Activated CD4-positive, alpha-beta T cell treated with anti-CD3 and anti-CD28 coated beads, Interleukin-2, amount 10 ng/mL, durations not matched to agents 7 days and 5 days (primary cell): Measurements from ENCODE around the gene PLPP3. TPM values are rescaled to one million over a fixed set of nuclear protein-coding genes. Genes with fewer than 3 reads are reported as not detected.

Experiments used
- CTCF ChIA-PET: fragments of 350-600 bp; sonication (Branson Sonifier 250); formaldehyde crosslinking; loops from one replicate; lab custom pipeline; 2021; ENCODE audit warnings: antibody characterized with exemption; lab: Charles Lee
- POLR2A ChIA-PET: fragments of 350-600 bp; sonication (Branson Sonifier 250); formaldehyde crosslinking; loops from one replicate; lab custom pipeline; 2021; ENCODE audit warnings: antibody characterized with exemption; lab: Charles Lee
- DNase-seq: peaks from one replicate; pipeline ENCODE4 v3.0.0-alpha.2; 2020
- H3K27ac Mint-ChIP-seq: one replicate; pipeline ENCODE4 v1.8.0; 2021; ENCODE audit warnings: mild to moderate bottlenecking, moderate library complexity, mixed read lengths
- H3K27me3 Mint-ChIP-seq: one replicate; pipeline ENCODE4 v1.8.0; 2021; ENCODE audit warnings: mixed read lengths
- H3K36me3 Mint-ChIP-seq: one replicate; pipeline ENCODE4 v1.8.0; 2021; ENCODE audit warnings: low read depth, mixed read lengths
- H3K4me1 Mint-ChIP-seq: one replicate; pipeline ENCODE4 v1.8.0; 2021; ENCODE audit warnings: mixed read lengths
- H3K4me3 Mint-ChIP-seq: one replicate; pipeline ENCODE4 v1.8.0; 2021; ENCODE audit warnings: mild to moderate bottlenecking, moderate library complexity, mixed read lengths
- H3K9me3 Mint-ChIP-seq: one replicate; pipeline ENCODE4 v1.8.0; 2021; ENCODE audit warnings: mixed read lengths
- total RNA-seq, 2 experiments: library from RNA; stranded (reverse); gene quantifications; one replicate each; pipeline ENCODE4 v1.2.3, GENCODE V29; 2021

Gene PLPP3
- total RNA-seq, 2 experiments from 2014 or later, result not detected

GRCh38 chr1:56571448-56571847 lies 7.9 kb downstream of the PLPP3 start:
- Mint-ChIP-seq H3K4me3 (no peak overlapping the region), H3K4me1 (no peaks in the 10 kb centered on the region), H3K9me3 (no peaks in the 10 kb centered on the region), H3K36me3 (no peaks in the 10 kb centered on the region), H3K27ac (no peak overlapping the region), H3K27me3 (peaks cover 3% of the 10 kb centered on the region)
- CTCF ChIA-PET, result no interaction called here
- no peak for DNase-seq
- POLR2A ChIA-PET, result no interaction called here

DNA sequence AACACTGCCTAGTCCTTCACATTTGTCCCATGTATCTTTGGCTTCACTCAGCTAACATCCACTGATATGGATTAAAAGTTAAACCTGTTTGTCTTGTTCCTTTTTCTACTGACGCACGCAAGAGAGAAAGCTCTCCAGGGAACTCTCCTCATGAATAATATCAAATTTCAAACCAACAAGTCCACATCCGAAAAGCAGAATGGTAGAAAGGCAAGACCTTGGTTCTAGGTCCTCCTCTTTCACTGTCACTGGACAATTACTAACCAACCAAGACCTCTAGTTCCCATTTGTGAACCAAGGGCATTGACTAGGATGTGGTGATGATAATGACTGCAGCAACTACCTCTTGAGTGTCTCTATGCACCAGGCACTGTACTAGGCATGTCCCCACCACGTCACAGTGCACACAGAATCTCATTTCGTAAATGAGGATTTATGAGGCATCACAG lies 8.4 kb downstream of the PLPP3 start:
- CTCF ChIA-PET, result no interaction called here
- H3K27ac Mint-ChIP-seq, result no peak overlapping the region
- peaks cover 2% of the 10 kb centered on the region for H3K27me3 Mint-ChIP-seq
- DNase-seq, result no peak
- H3K9me3 Mint-ChIP-seq, result no peaks in the 10 kb centered on the region
- H3K4me1 Mint-ChIP-seq, result no peaks in the 10 kb centered on the region
- POLR2A ChIA-PET, result interaction anchor here (0.6 kb wide), 1 partner anchor 1732 kb away, joined by 3 read pairs; no protein-coding TSS in a partner anchor
- H3K36me3 Mint-ChIP-seq, result no peaks in the 10 kb centered on the region
- H3K4me3 Mint-ChIP-seq, result no peak overlapping the region

GRCh38 chr1:56569661-56570060 lies 9.7 kb downstream of the PLPP3 start:
- no peak overlapping the region for H3K27ac Mint-ChIP-seq
- H3K4me3 Mint-ChIP-seq, result no peak overlapping the region
- DNase-seq, result no peak
- no peaks in the 10 kb centered on the region for H3K36me3 Mint-ChIP-seq
- ChIA-PET CTCF (no interaction called here), POLR2A (no interaction called here)
- H3K27me3 Mint-ChIP-seq, result no peaks in the 10 kb centered on the region
- no peaks in the 10 kb centered on the region for H3K9me3 Mint-ChIP-seq
- H3K4me1 Mint-ChIP-seq, result no peaks in the 10 kb centered on the region

DNA sequence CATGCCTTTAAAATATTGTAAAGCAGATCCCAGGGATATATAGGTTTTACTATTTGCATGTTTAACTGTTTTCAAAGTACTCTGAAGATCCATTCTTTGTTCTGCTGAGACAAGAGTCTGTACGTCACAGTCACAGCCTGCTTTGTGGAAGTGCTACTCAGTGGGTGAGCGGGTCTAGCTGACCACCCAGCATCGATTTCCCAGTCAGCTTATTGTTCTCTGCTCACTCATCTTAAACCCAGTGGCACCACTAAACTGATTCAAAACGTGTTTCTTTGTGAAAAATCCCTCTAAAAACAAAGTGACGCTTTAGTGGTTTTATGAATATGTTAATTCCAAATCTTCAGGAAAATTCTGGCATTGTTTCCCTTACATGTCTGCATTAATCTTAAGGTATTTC lies 12.4 kb downstream of the PLPP3 start:
- DNase-seq, result no peak
- no peaks in the 10 kb centered on the region for H3K4me1 Mint-ChIP-seq
- POLR2A ChIA-PET, result no interaction called here
- H3K36me3 Mint-ChIP-seq, result no peaks in the 10 kb centered on the region
- H3K27ac Mint-ChIP-seq, result no peak overlapping the region
- H3K27me3 Mint-ChIP-seq, result no peaks in the 10 kb centered on the region
- H3K9me3 Mint-ChIP-seq, result no peaks in the 10 kb centered on the region
- no peak overlapping the region for H3K4me3 Mint-ChIP-seq
- CTCF ChIA-PET, result no interaction called here

DNA sequence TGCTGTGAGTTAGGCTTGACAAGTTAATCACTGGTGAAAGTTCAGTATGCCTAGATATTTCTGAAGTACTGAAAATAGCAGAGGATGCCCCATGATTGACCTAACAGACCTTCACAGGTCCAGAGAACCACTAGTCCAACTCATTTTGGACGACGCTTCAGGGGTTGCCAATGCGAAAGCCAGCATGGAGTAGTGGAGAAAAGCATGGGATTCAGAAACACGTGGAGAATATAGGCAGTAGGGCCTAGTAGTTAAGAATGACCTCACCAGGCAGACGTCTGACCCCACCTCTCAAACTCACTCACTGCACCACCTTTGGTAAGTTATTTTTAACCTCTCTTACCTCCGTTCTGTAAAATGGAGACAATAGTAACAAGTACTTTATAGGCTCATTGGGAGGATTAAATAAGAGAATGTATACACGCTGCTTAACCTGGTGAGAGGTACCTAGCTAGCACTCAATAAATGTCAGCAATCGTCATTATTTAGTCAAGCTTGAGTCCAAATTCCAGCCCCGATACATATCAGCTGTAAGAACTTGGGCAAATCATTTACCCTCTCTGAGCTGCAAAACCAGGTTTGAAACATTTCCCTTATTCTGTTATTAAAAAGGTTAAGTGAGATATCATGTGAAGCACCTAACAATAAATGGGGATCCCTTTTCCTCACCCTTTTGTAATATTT lies 13.2 kb downstream of the PLPP3 start:
- H3K36me3 Mint-ChIP-seq, result no peaks in the 10 kb centered on the region
- no peak for DNase-seq
- POLR2A ChIA-PET, result no interaction called here
- H3K4me3 Mint-ChIP-seq, result no peak overlapping the region
- H3K9me3 Mint-ChIP-seq, result no peaks in the 10 kb centered on the region
- H3K4me1 Mint-ChIP-seq, result no peaks in the 10 kb centered on the region
- H3K27me3 Mint-ChIP-seq, result no peaks in the 10 kb centered on the region
- CTCF ChIA-PET, result no interaction called here
- H3K27ac Mint-ChIP-seq, result no peak overlapping the region

DNA sequence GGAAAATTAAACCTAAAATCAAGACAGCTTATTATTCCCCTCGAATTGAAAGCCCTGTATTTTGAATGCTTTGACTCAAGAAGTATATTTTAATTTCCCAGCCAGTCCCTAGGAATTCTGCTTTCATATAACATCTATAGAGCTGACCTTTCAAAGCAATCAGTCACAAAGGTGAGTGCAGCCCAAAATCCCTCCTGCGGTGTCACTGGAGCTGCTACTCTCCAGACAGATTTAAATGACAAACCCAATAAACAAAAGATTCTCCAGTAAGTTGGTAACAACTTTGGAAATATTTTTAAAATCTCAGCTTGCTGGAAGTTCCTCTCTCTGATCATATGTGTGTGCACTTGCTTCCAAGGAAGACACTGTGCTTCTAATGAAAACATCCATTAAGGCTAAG lies 14.7 kb downstream of the PLPP3 start:
- H3K27ac Mint-ChIP-seq, result no peak overlapping the region
- POLR2A ChIA-PET, result no interaction called here
- DNase-seq, result no peak
- no peaks in the 10 kb centered on the region for H3K36me3 Mint-ChIP-seq
- no peaks in the 10 kb centered on the region for H3K4me1 Mint-ChIP-seq
- H3K4me3 Mint-ChIP-seq, result no peak overlapping the region
- no peaks in the 10 kb centered on the region for H3K9me3 Mint-ChIP-seq
- CTCF ChIA-PET, result interaction anchor here (0.6 to 0.9 kb wide), 3 partner anchors 12 to 991 kb away, joined by 3 to 4 read pairs (median 3); no protein-coding TSS in a partner anchor
- H3K27me3 Mint-ChIP-seq, result no peaks in the 10 kb centered on the region

DNA sequence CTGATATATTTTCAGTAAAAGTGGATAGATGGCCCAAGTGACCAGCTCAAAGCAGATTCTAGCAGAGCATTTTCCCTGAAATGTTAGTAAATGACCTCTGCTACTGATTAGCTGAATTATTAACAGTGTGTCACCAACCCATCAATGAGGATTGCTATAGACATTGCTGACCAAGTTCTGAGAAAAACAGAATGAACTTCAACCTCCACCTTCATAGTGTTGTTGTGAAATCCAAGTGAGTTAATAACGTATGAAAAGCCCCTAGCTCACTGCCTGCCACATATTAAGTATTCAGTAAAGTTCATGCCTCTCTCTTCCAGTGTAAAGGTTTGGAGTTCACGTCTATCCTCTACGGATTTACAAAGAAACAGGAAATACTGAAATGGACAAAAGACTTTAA lies 15.8 kb downstream of the PLPP3 start:
- POLR2A ChIA-PET, result no interaction called here
- no peak overlapping the region for H3K4me3 Mint-ChIP-seq
- no peaks in the 10 kb centered on the region for H3K9me3 Mint-ChIP-seq
- CTCF ChIA-PET, result interaction anchor here (0.9 kb wide), 1 partner anchor 13 kb away, joined by 3 read pairs; no protein-coding TSS in a partner anchor
- no peaks in the 10 kb centered on the region for H3K27me3 Mint-ChIP-seq
- H3K4me1 Mint-ChIP-seq, result no peaks in the 10 kb centered on the region
- no peak overlapping the region for H3K27ac Mint-ChIP-seq
- no peaks in the 10 kb centered on the region for H3K36me3 Mint-ChIP-seq
- DNase-seq, result no peak

DNA sequence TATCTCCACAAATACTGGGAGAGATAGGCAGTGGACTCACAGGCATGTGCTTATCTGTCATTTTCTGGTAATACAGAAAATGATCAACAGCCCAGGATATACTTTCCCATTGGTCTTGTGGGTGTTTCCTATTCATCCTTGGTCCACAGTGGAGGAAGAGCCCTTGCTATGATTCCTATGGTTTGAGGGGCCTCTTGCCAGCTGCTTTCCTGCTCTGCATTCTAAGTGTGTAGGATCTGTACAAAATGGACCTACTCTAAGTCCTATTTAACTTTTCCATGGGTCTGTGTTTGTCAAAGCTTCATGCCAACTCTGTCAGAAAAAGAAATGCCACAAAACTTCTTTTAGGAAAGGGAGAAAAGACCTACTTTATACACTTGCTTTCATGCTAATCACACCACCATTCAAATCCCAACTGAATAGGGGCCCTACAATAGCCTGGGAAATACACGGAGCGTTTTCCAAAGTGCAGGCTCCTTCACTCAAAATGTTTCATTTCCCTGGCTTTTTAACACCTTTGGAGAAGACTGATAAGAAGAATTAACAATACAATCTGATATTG lies 16.4 kb downstream of the PLPP3 start:
- Mint-ChIP-seq H3K9me3 (no peaks in the 10 kb centered on the region), H3K27me3 (no peaks in the 10 kb centered on the region), H3K27ac (no peak overlapping the region), H3K4me1 (no peaks in the 10 kb centered on the region), H3K36me3 (no peaks in the 10 kb centered on the region), H3K4me3 (no peak overlapping the region)
- CTCF ChIA-PET, result no interaction called here
- DNase-seq, result no peak
- POLR2A ChIA-PET, result no interaction called here

DNA sequence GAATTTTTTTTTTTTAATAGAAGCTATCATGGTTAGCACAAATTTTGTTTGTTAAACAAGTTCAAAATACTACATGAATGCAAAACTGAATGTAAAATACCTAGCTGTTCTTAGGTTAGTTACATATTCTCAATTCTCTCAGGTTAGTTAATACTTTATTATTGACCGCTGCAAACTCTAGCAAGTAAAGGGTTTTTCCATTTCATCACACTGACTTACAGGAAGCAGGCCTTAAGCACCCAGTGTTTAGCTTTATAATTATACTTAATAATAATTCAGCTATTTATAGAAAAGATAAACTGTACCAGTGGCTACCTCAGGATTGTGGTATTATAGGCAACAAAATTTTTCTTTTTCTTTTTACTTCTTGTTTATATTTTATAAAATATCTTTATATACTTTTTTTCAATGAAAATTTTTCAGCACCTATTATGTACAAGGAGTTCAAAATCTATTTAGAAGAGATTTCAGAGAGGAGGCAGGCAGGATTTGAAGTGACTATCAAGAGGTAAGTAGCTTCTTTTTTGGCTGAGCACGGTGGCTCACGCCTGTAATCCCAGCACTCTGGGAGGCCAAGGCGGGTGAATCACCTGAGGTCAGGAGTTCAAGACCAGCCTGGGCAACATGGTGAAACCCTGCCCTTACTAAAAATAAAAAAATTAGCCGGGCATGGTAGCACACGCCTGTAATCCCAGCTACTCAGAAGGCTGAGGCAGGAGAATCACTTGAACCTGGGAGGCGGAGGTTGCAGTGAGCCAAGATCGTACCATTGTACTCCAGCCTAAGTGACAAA lies 17.9 kb downstream of the PLPP3 start:
- ChIA-PET POLR2A (no interaction called here), CTCF (interaction anchor here (0.6 kb wide), 1 partner anchor 25 kb away, joined by 4 read pairs; no protein-coding TSS in a partner anchor)
- Mint-ChIP-seq H3K4me3 (no peak overlapping the region), H3K27ac (no peak overlapping the region), H3K36me3 (no peaks in the 10 kb centered on the region), H3K27me3 (no peaks in the 10 kb centered on the region), H3K4me1 (no peaks in the 10 kb centered on the region), H3K9me3 (no peaks in the 10 kb centered on the region)
- DNase-seq, result no peak

GRCh38 chr1:56557746-56558145 lies 21.6 kb downstream of the PLPP3 start:
- CTCF ChIA-PET, result no interaction called here
- no peak for DNase-seq
- Mint-ChIP-seq H3K27me3 (no peaks in the 10 kb centered on the region), H3K4me1 (no peaks in the 10 kb centered on the region), H3K4me3 (no peak overlapping the region), H3K36me3 (no peaks in the 10 kb centered on the region), H3K27ac (no peak overlapping the region), H3K9me3 (no peaks in the 10 kb centered on the region)
- POLR2A ChIA-PET, result no interaction called here

DNA sequence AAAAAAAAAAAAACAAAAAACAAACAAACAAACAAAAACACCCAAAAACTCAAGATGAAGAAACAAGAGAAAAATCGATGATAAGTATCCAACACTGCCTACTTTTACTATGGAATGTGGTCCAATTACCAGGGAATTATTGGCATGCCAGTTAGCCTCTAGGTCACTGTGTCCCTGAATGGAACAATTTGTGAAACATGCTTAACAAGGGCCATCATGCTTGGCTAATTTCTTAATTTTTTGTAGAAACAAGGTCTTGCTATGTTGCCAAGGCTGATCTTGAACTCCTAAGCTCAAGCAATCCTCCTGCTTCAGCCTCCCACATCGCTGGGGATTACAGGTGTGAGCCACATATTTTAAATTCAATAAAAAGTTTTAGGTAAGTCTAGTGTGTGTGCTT lies 23.9 kb downstream of the PLPP3 start:
- H3K9me3 Mint-ChIP-seq, result no peaks in the 10 kb centered on the region
- H3K4me3 Mint-ChIP-seq, result no peak overlapping the region
- DNase-seq, result no peak
- H3K27me3 Mint-ChIP-seq, result no peaks in the 10 kb centered on the region
- H3K27ac Mint-ChIP-seq, result no peak overlapping the region
- CTCF ChIA-PET, result no interaction called here
- no peaks in the 10 kb centered on the region for H3K36me3 Mint-ChIP-seq
- no peaks in the 10 kb centered on the region for H3K4me1 Mint-ChIP-seq
- POLR2A ChIA-PET, result no interaction called here

DNA sequence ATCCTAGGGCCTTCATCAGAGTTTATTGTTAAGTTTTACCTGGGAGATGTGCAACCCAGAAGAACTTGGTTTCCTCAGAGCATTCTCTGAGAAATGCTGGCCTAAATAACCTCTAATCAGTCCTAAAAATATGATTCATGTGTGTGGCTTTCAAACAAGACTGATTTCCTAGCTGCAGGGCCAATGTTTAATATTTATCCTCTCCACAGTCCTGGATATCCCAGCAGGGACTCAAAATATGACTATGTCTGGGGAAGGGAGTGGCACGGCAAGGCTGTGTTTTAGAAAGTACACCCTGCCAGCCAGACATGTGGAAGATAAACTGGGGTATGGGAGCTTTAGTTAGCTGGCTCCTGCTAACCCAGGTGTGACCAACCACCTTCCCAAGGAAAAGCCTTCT lies 26.3 kb downstream of the PLPP3 start:
- Mint-ChIP-seq H3K27me3 (no peaks in the 10 kb centered on the region), H3K27ac (no peak overlapping the region), H3K9me3 (no peaks in the 10 kb centered on the region), H3K4me1 (no peaks in the 10 kb centered on the region), H3K36me3 (no peaks in the 10 kb centered on the region), H3K4me3 (no peak overlapping the region)
- ChIA-PET POLR2A (no interaction called here), CTCF (no interaction called here)
- no peak for DNase-seq

DNA sequence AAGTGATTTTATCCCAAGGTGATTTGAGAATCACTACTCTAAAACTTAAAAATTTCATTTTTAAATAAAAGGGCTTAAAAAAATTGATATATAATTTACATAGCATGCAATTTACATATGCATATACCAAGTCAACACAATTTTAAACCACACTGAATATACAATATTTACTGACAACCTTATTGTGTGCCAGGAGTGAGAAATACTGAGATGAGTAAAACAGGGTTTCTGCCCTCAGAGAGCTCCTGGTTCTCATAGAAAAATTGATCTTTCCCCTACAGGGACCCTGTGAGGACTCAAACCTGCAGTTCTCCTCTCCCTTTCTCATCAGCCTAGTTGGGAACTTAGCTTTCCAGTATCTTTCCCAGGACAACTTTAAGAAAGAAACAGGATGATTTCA lies 27.0 kb downstream of the PLPP3 start:
- Mint-ChIP-seq H3K4me3 (no peak overlapping the region), H3K27ac (no peak overlapping the region), H3K9me3 (no peaks in the 10 kb centered on the region), H3K4me1 (no peaks in the 10 kb centered on the region), H3K27me3 (no peaks in the 10 kb centered on the region), H3K36me3 (no peaks in the 10 kb centered on the region)
- no peak for DNase-seq
- ChIA-PET POLR2A (no interaction called here), CTCF (no interaction called here)
